Prostate gland (tissue), 2 donors: ENCODE results near the gene ARFGAP2. TPM values are rescaled to one million over a fixed set of nuclear protein-coding genes. Genes with fewer than 3 reads are reported as not detected.

ENCODE experiments used
- DNase-seq: peaks from one replicate; pipeline ENCODE4 v3.0.0-alpha.2; 2019; ENCODE audit warnings: low spot score
- H3K27ac ChIP-seq, 2 donors: fragments of 200-600 bp; sonication (generic); 2 replicates each; pipeline ENCODE4 v1.5.1; 2017 to 2019
- H3K27me3 ChIP-seq: fragments of 200-600 bp; sonication (generic); replicated peaks from 2 replicates; pipeline ENCODE4 v1.5.1; 2019; ENCODE audit not compliant: insufficient read depth
- H3K36me3 ChIP-seq, 2 donors: fragments of 200-600 bp; sonication (generic); 1 replicate in 1 of 2; 2 replicates in 1 of 2; pipeline versions ENCODE4 v1.5.1 to v1.8.1; 2017 to 2019
- H3K4me1 ChIP-seq: fragments of 200-600 bp; sonication (generic); replicated peaks from 2 replicates; pipeline ENCODE4 v1.5.1; 2019
- H3K4me3 ChIP-seq, 2 donors: fragments of 200-600 bp; sonication (generic); 2 replicates each; pipeline ENCODE4 v1.5.1; 2017 to 2019
- H3K9me3 ChIP-seq: fragments of 200-600 bp; sonication (generic); 2 replicates; pipeline ENCODE4 v1.5.1; 2017
- CTCF ChIP-seq, 4 experiments: fragments of 200-600 bp in 2 of 4; fragments of 450-650 bp in 2 of 4; sonication (generic) in 2 of 4; IDR thresholded peaks; 1 replicate in 3 of 4; 2 replicates in 1 of 4; pipeline ENCODE4 v1.5.1; 2016 to 2019; ENCODE audit warnings: antibody characterized with exemption in 4 of 4, mild to moderate bottlenecking in 2 of 4, moderate library complexity in 2 of 4
- POLR2A ChIP-seq: fragments of 450-650 bp; IDR thresholded peaks from one replicate; pipeline ENCODE4 v1.6.1; 2016; ENCODE audit warnings: antibody characterized with exemption, mild to moderate bottlenecking
- POLR2AphosphoS5 ChIP-seq: sonication (generic); formaldehyde crosslinking; IDR thresholded peaks from one replicate; pipeline ENCODE4 v1.6.1; 2017; ENCODE audit warnings: antibody characterized with exemption
- WGBS: methylation state at CpG from one replicate; pipeline ENCODE4 v1.1.5; 2018; 5-methylcytosine and 5-hydroxymethylcytosine counted together
- intact Hi-C: fragments of 100-400 bp; cut with DNase I; formaldehyde crosslinking; loops from one replicate; pipeline ENCODE4 v1.14.2; 2022
- total RNA-seq, 2 donors: library from RNA; depleted of rRNA; stranded (reverse); fragments of >200 nt; gene quantifications; one replicate each; pipeline ENCODE4 v1.1.0, GENCODE V29; 2016

The ARFGAP2 gene
- total RNA-seq, 2 donors from 2014 or later = 111 to 146 TPM

GRCh38 chr11:47127213-47127612 is 49.5 kb downstream of the ARFGAP2 start:
- Histone ChIP-seq H3K27me3 (no peaks in the 10 kb centered on the region), H3K4me3 (no peak overlapping the region), H3K4me1 (no peaks in the 10 kb centered on the region), H3K9me3 (no peaks in the 10 kb centered on the region), H3K36me3 (no peaks in the 10 kb centered on the region), H3K27ac (no peak overlapping the region)
- intact Hi-C loops = no loop called here
- WGBS = 63% methylated on average over 2 of the region's 2 CpGs
- TF ChIP-seq POLR2AphosphoS5 = no peak
- no peak for TF ChIP-seq CTCF (IDR thresholded peaks at IDR 0.05)
- TF ChIP-seq POLR2A = no peak
- DNase-seq = no peak

- H3K9me3 ChIP-seq = no peaks in the 10 kb centered on the region
- no peak overlapping the region for H3K4me3 ChIP-seq
- DNase-seq = no peak
- TF ChIP-seq POLR2A (no peak), POLR2AphosphoS5 (no peak), CTCF (IDR thresholded peaks at IDR 0.05) (no peak)
- H3K4me1 ChIP-seq = no peaks in the 10 kb centered on the region
- WGBS = 82% methylated on average over 7 of the region's 7 CpGs
- H3K36me3 ChIP-seq = no peaks in the 10 kb centered on the region
- H3K27ac ChIP-seq = no peak overlapping the region
- intact Hi-C loops = no loop called here
- no peaks in the 10 kb centered on the region for H3K27me3 ChIP-seq
Observed at GRCh38 chr11:47125083-47125482, 51.6 kb downstream of the ARFGAP2 start.

GRCh38 chr11:47124675-47125074 is 52.0 kb downstream of the ARFGAP2 start:
- no peak for DNase-seq
- 14% methylated on average over 1 of the region's 1 CpG for WGBS
- no peak overlapping the region for H3K27ac ChIP-seq
- TF ChIP-seq POLR2A (no peak), CTCF (IDR thresholded peaks at IDR 0.05) (no peak), POLR2AphosphoS5 (no peak)
- no peaks in the 10 kb centered on the region for H3K4me1 ChIP-seq
- no peaks in the 10 kb centered on the region for H3K9me3 ChIP-seq
- no peaks in the 10 kb centered on the region for H3K36me3 ChIP-seq
- H3K4me3 ChIP-seq = no peak overlapping the region
- H3K27me3 ChIP-seq = no peaks in the 10 kb centered on the region
- intact Hi-C loops = no loop called here

GRCh38 chr11:47123094-47123493 is 53.6 kb downstream of the ARFGAP2 start:
- 52% methylated on average over 2 of the region's 2 CpGs for WGBS
- H3K36me3 ChIP-seq = no peaks in the 10 kb centered on the region
- TF ChIP-seq POLR2A (no peak), POLR2AphosphoS5 (no peak), CTCF (IDR thresholded peaks at IDR 0.05) (no peak)
- H3K9me3 ChIP-seq = no peaks in the 10 kb centered on the region
- no peak for DNase-seq
- H3K4me1 ChIP-seq = no peaks in the 10 kb centered on the region
- H3K27ac ChIP-seq = no peak overlapping the region
- H3K4me3 ChIP-seq = no peak overlapping the region
- no peaks in the 10 kb centered on the region for H3K27me3 ChIP-seq
- intact Hi-C loops = no loop called here

- intact Hi-C loops = no loop called here
- DNase-seq = no peak
- WGBS = 77% methylated on average over 2 of the region's 2 CpGs
- Histone ChIP-seq H3K9me3 (no peaks in the 10 kb centered on the region), H3K4me1 (no peaks in the 10 kb centered on the region), H3K27me3 (no peaks in the 10 kb centered on the region), H3K27ac (no peak overlapping the region), H3K4me3 (no peak overlapping the region), H3K36me3 (no peaks in the 10 kb centered on the region)
- TF ChIP-seq CTCF (IDR thresholded peaks at IDR 0.05) (no peak), POLR2A (no peak), POLR2AphosphoS5 (no peak)
Observed at GRCh38 chr11:47121731-47122130, 54.9 kb downstream of the ARFGAP2 start.
